K562 (cell line): ENCODE data around the gene TMEM108. TPM values are rescaled to one million over a fixed set of nuclear protein-coding genes. Genes with fewer than 3 reads are reported as not detected.

Experiments used
- ATAC-seq: fragments of 200-7000 bp; cut with Tn5 transposase; 3 replicates; pipeline ENCODE4 v1.9.1; 2020; ENCODE audit warnings: moderate library complexity
- BruUV-seq: library from RNA; stranded (reverse); fragments of 400-500 nt; replicated peaks from 2 replicates; lab custom pipeline; 2021; lab: Mats Ljungman, UMichigan
- CTCF ChIA-PET: fragments of 300-600 bp; formaldehyde crosslinking; extraction: SDS; loops from one replicate; lab custom pipeline; 2021; ENCODE audit warnings: low intra/inter-chr PET ratio; lab: Yijun Ruan, JAX
- POLR2A ChIA-PET: fragments of 300-600, 350-650 bp; sonication (Branson Sonifier 250); formaldehyde crosslinking; extraction: SDS; loops from one replicate; lab custom pipeline; 2021; ENCODE audit warnings: antibody characterized with exemption, inconsistent platforms; lab: Yijun Ruan, JAX
- DNase-seq, 4 experiments: peaks; one replicate each; pipeline versions ENCODE4 v3.0.0 to v3.0.0-alpha.2; 2011 to 2018; ENCODE audit warnings: low spot score in 3 of 4, mixed read lengths in 3 of 4; ENCODE audit errors: extremely low read depth in 1 of 4
- FAIRE-seq: peaks from 2 replicates; lab custom pipeline; 2011; peaks lifted over from hg19 to GRCh38; lab: Jason Lieb, UNC
- H2AFZ ChIP-seq: 2 replicates; pipeline ENCODE4 v1.6.0; 2011; ENCODE audit warnings: low read depth, low read length, control low read depth, inconsistent platforms
- H3K27ac ChIP-seq: fragments of 200-600 bp; 3 replicates; pipeline ENCODE4 v1.8.0; 2011; ENCODE audit warnings: low read depth, mild to moderate bottlenecking, control low read depth, inconsistent platforms, low read length, moderate library complexity, mixed read lengths; ENCODE audit errors: extremely low read depth
- H3K27me3 ChIP-seq, 2 experiments: fragments of 300-600 bp in 1 of 2; 2 replicates in 1 of 2; 3 replicates in 1 of 2; pipeline versions ENCODE4 v1.6.0 to v1.8.0; 2011; ENCODE audit warnings: inconsistent platforms in 2 of 2, low read length in 2 of 2, mild to moderate bottlenecking in 1 of 2, mixed read lengths in 1 of 2, moderate library complexity in 1 of 2; ENCODE audit not compliant: control insufficient read depth in 2 of 2, insufficient read depth in 2 of 2
- H3K36me3 ChIP-seq: fragments of 300-600 bp; 3 replicates; pipeline ENCODE4 v1.8.0; 2011; ENCODE audit warnings: mild to moderate bottlenecking, low read length, inconsistent platforms; ENCODE audit not compliant: control insufficient read depth, insufficient read depth
- H3K4me1 ChIP-seq, 2 experiments: fragments of 200-600 bp in 1 of 2; replicated peaks in 1 of 2; 2 replicates in 1 of 2; 3 replicates in 1 of 2; pipeline versions ENCODE4 v1.5.1 to v1.8.0; 2011; ENCODE audit warnings: inconsistent platforms in 2 of 2, low read length in 2 of 2, mild to moderate bottlenecking in 1 of 2, mixed read lengths in 1 of 2, moderate library complexity in 1 of 2; ENCODE audit not compliant: control insufficient read depth in 2 of 2, insufficient read depth in 2 of 2
- H3K4me2 ChIP-seq: 2 replicates; pipeline ENCODE4 v1.6.1; 2011; ENCODE audit warnings: low read length, control low read depth, inconsistent platforms, mixed read lengths; ENCODE audit not compliant: insufficient read depth
- H3K4me3 ChIP-seq: fragments of 200-600 bp; sonication (generic), shearing (Covaris generic); 2 replicates; pipeline ENCODE4 v1.5.1; 2016; ENCODE audit warnings: control low read depth, inconsistent platforms
- H3K79me2 ChIP-seq: fragments of 200-600 bp; 3 replicates; pipeline ENCODE4 v1.8.0; 2011; ENCODE audit warnings: low read length, inconsistent platforms; ENCODE audit not compliant: control insufficient read depth, insufficient read depth
- H3K9ac ChIP-seq, 2 experiments: 2 replicates each; pipeline versions ENCODE4 v1.6.0 to v1.6.1; 2011; ENCODE audit warnings: low read depth in 2 of 2, low read length in 2 of 2, control low read depth in 1 of 2, inconsistent platforms in 1 of 2, mild to moderate bottlenecking in 1 of 2, mixed read lengths in 1 of 2; ENCODE audit not compliant: insufficient read depth in 1 of 2
- H3K9me1 ChIP-seq: one replicate; pipeline ENCODE4 v1.6.0; 2011; ENCODE audit warnings: inconsistent platforms, mild to moderate bottlenecking, low read length, moderate library complexity; ENCODE audit not compliant: control insufficient read depth, insufficient read depth
- H3K9me3 ChIP-seq: replicated peaks from 2 replicates; pipeline ENCODE4 v1.5.1; 2011; ENCODE audit warnings: low read depth, low read length, inconsistent platforms; ENCODE audit not compliant: control insufficient read depth, insufficient read depth
- H4K20me1 ChIP-seq: replicated peaks from 2 replicates; pipeline ENCODE4 v1.6.1; 2011; ENCODE audit warnings: low read length, inconsistent platforms, mixed read lengths; ENCODE audit not compliant: control insufficient read depth, insufficient read depth
- ARHGAP35 ChIP-seq: fragments of 450-650 bp; IDR thresholded peaks from 2 replicates; pipeline ENCODE4 v1.6.1; 2018; ENCODE audit not compliant: partially characterized antibody
- ARID3B ChIP-seq: fragments of 250-450 bp; sonication (Bioruptor Pico); IDR thresholded peaks from 2 replicates; pipeline ENCODE4 v1.4.0; 2020; ENCODE audit warnings: borderline replicate concordance
- CBFA2T2 ChIP-seq: fragments of 450-650 bp; conservative IDR thresholded peaks from 2 replicates; pipeline ENCODE4 v1.6.1; 2017; ENCODE audit warnings: mild to moderate bottlenecking
- CREB3L1 ChIP-seq: fragments of 450-650 bp; IDR thresholded peaks from 2 replicates; pipeline ENCODE4 v1.6.1; 2014; ENCODE audit warnings: low read depth, mild to moderate bottlenecking, moderate library complexity, borderline replicate concordance
- DPF2 ChIP-seq: fragments of 450-650 bp; IDR thresholded peaks from 2 replicates; pipeline ENCODE4 v1.6.1; 2016
- ELK3 ChIP-seq: fragments of 450-650 bp; formaldehyde crosslinking; IDR thresholded peaks from 2 replicates; pipeline ENCODE4 v1.4.0; 2020; ENCODE audit warnings: mild to moderate bottlenecking
- ESRRA ChIP-seq: fragments of 450-650 bp; IDR thresholded peaks from 2 replicates; pipeline ENCODE4 v1.6.1; 2014; ENCODE audit warnings: low read depth, mild to moderate bottlenecking, moderate library complexity, borderline replicate concordance
- HDAC2 ChIP-seq: fragments of 450-650 bp; IDR thresholded peaks from 2 replicates; pipeline ENCODE4 v1.6.1; 2016; ENCODE audit warnings: mild to moderate bottlenecking
- KLF1 ChIP-seq: fragments of 450-650 bp; IDR thresholded peaks from 2 replicates; pipeline ENCODE4 v1.6.1; 2016; ENCODE audit warnings: missing genetic modification characterization, missing compliant biosample characterization
- KLF13 ChIP-seq: fragments of 450-650 bp; IDR thresholded peaks from 2 replicates; pipeline ENCODE4 v1.6.1; 2016; ENCODE audit warnings: missing genetic modification characterization, low read depth, mild to moderate bottlenecking, missing compliant biosample characterization, moderate library complexity, borderline replicate concordance
- MIER1 ChIP-seq: fragments of 450-650 bp; IDR thresholded peaks from 2 replicates; pipeline ENCODE4 v1.6.1; 2016; ENCODE audit warnings: antibody characterized with exemption, mild to moderate bottlenecking, low read depth
- NCOR1 ChIP-seq: fragments of 450-650 bp; IDR thresholded peaks from 2 replicates; pipeline ENCODE4 v1.6.1; 2016; ENCODE audit warnings: mild to moderate bottlenecking, moderate library complexity
- NFYB ChIP-seq: IDR thresholded peaks from 2 replicates; pipeline ENCODE4 v1.6.1; 2011; ENCODE audit warnings: mild to moderate bottlenecking, moderate library complexity; ENCODE audit not compliant: insufficient read length; ENCODE audit errors: extremely low read depth
- PCBP2 ChIP-seq: fragments of 200-400 bp; formaldehyde crosslinking; IDR thresholded peaks from 2 replicates; pipeline ENCODE4 v1.6.1; 2018; ENCODE audit warnings: low read length, low read depth, mild to moderate bottlenecking, moderate library complexity; ENCODE audit not compliant: poor library complexity, severe bottlenecking
- RBM34 ChIP-seq: fragments of 200-400 bp; formaldehyde crosslinking; IDR thresholded peaks from 2 replicates; pipeline ENCODE4 v1.6.1; 2018; ENCODE audit warnings: low read length, borderline replicate concordance; ENCODE audit not compliant: insufficient read depth
- SPI1 ChIP-seq: IDR thresholded peaks from 2 replicates; pipeline ENCODE4 v1.6.1; 2011; ENCODE audit warnings: low read depth, low read length, control low read depth, borderline replicate concordance
- ZBTB7A ChIP-seq: IDR thresholded peaks from 2 replicates; pipeline ENCODE4 v1.6.1; 2011; ENCODE audit warnings: low read depth, mild to moderate bottlenecking, low read length, moderate library complexity, borderline replicate concordance; ENCODE audit not compliant: control insufficient read depth
- ZC3H4 ChIP-seq: sonication (generic); formaldehyde crosslinking; IDR thresholded peaks from 2 replicates; pipeline ENCODE4 v1.9.0; 2021; ENCODE audit warnings: missing genetic modification reagents, borderline replicate concordance
- ZFP36 ChIP-seq: fragments of 150-350 bp; IDR thresholded peaks from 2 replicates; pipeline ENCODE4 v1.6.1; 2018; ENCODE audit warnings: low read length, low read depth; ENCODE audit not compliant: partially characterized antibody
- WGBS: fragments of 100-300 bp; shearing (Covaris generic); methylation state at CpG from one replicate; pipeline ENCODE4 v1.1.6; 2016; ENCODE audit warnings: low coverage, mixed read lengths; ENCODE audit not compliant: insufficient coverage; ENCODE audit errors: missing lambda C conversion rate; 5-methylcytosine and 5-hydroxymethylcytosine counted together
- in situ Hi-C: fragments of 300-500 bp; cut with MboI; formaldehyde crosslinking; loops from 4 replicates; pipeline ENCODE4 v1.15.0; 2018; ENCODE audit warnings: inconsistent platforms, mixed read lengths
- intact Hi-C: fragments of 100-400 bp; cut with micrococcal nuclease; formaldehyde crosslinking; loops from 2 replicates; pipeline ENCODE4 v1.14.2; 2022
- polyA plus RNA-seq, 8 experiments: library from polyadenylated mRNA; depleted of rRNA in 4 of 8; stranded (reverse) in 5 of 8; unstranded in 3 of 8; fragments of >200 nt; fragmentation: Nextera tagmentation in 2 of 8; fragmentation: Illumina TruSeq in 1 of 8; extraction: Ambion mirVana in 2 of 8; extraction: Trizol in 1 of 8; gene quantifications; 2 replicates each; pipeline versions ENCODE4 v1.2.1 to v1.2.3, GENCODE V29; 2011 to 2014; ENCODE audit warnings: inconsistent platforms in 1 of 8, missing spikeins in 1 of 8
- total RNA-seq, 7 experiments: library from RNA; depleted of rRNA in 6 of 7; stranded (reverse); fragments of >200 nt in 6 of 7; fragmentation: Illumina TruSeq in 2 of 7; extraction: Trizol in 2 of 7; gene quantifications; 2 replicates each; pipeline versions ENCODE4 v1.2.1 to v1.2.3, GENCODE V29; 2011 to 2021; ENCODE audit warnings: low replicate concordance in 1 of 7

TMEM108 gene
- total and polyA plus RNA-seq, 9 of the 15 experiments (the other 6 are each of a cell fraction or from before 2014, with no cell fraction given) = 0.65 to 11.1 (median 3.4) TPM

GRCh38 chr3:133115176-133115575 lies 77.0 kb downstream of the TMEM108 start:
- DNase-seq (no peak), ATAC-seq (no peak), FAIRE-seq (no peak)
- Histone ChIP-seq H3K27me3 (no peaks in the 10 kb centered on the region), H3K36me3 (no peaks in the 10 kb centered on the region), H3K9ac (no peak overlapping the region), H3K79me2 (no peaks in the 10 kb centered on the region), H4K20me1 (no peaks in the 10 kb centered on the region), H2AFZ (no peak overlapping the region), H3K9me1 (no peaks in the 10 kb centered on the region), H3K9me3 (no peaks in the 10 kb centered on the region), H3K4me1 (no peaks in the 10 kb centered on the region), H3K4me3 (no peak overlapping the region), H3K27ac (no peak overlapping the region), H3K4me2 (no peak overlapping the region)
- in situ Hi-C loops (no loop called here), intact Hi-C loops (no loop called here)
- CTCF ChIA-PET = no interaction called here
- POLR2A ChIA-PET = no interaction called here
- 100% methylated on average over 1 of the region's 1 CpG for WGBS
- BruUV-seq = no TSS peak
- TF ChIP-seq ELK3 (CRISPR knock-in tag) (no peak), ARID3B (CRISPR knock-in tag) (no peak), HDAC2 (no peak), NCOR1 (no peak), ARHGAP35 (no peak), ZBTB7A (no peak), PCBP2 (no peak), DPF2 (no peak), CBFA2T2 (no peak), KLF13 (no peak), KLF1 (no peak), MIER1 (no peak), CREB3L1 (no peak), SPI1 (no peak), ESRRA (no peak), NFYB (no peak), RBM34 (no peak), ZC3H4 (CRISPR knock-in tag) (no peak), ZFP36 (no peak)
